ENCODE measurements around the gene DIO2. TPM values are rescaled to one million over a fixed set of nuclear protein-coding genes. Genes with fewer than 3 reads are reported as not detected.

The DIO2 gene
- total RNA-seq, 1 experiment from 2014 or later = 0.04 TPM

DNA sequence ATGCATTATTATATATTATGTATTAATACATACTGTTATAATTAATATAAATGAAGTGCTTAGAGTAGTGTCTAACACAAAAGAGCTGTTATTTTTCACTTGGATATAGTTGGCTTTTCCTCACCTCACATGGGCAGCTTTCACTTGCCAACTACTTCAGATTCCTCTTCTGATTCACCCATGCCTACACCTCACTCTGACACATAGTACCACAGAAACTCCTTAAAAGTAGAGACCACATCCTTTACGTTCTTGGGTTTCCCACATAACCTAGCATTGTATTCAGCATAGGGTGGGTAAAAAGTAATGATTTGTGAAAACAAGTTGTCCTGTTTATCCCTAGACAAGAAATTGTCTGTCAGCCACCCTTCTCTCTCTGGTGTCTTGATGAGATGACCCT lies 61.0 kb downstream of the DIO2 start:
- Mint-ChIP-seq H3K9me3 (peaks cover 43% of the 10 kb centered on the region), H3K27ac (no peak overlapping the region), H3K4me1 (no peaks in the 10 kb centered on the region), H3K4me3 (no peak overlapping the region), H3K36me3 (peaks cover 4% of the 10 kb centered on the region), H3K27me3 (ENCODE audit: low read depth) (0 out of 2 replicates have a peak, but pooled peaks cover 3% of the 10 kb centered on the region)
- POLR2A ChIA-PET = no interaction called here
- no peak for TF ChIP-seq NFATC4 (CRISPR knock-in tag; IDR thresholded peaks at IDR 0.05)
- TF ChIP-seq, protein P1, sequence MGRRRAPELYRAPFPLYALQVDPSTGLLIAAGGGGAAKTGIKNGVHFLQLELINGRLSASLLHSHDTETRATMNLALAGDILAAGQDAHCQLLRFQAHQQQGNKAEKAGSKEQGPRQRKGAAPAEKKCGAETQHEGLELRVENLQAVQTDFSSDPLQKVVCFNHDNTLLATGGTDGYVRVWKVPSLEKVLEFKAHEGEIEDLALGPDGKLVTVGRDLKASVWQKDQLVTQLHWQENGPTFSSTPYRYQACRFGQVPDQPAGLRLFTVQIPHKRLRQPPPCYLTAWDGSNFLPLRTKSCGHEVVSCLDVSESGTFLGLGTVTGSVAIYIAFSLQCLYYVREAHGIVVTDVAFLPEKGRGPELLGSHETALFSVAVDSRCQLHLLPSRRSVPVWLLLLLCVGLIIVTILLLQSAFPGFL (CRISPR knock-in tag; IDR thresholded peaks at IDR 0.05; ENCODE audit: borderline replicate concordance) = no peak
- no peak for TF ChIP-seq ZNF121 (CRISPR knock-in tag; IDR thresholded peaks at IDR 0.05)
- TF ChIP-seq, protein P2, sequence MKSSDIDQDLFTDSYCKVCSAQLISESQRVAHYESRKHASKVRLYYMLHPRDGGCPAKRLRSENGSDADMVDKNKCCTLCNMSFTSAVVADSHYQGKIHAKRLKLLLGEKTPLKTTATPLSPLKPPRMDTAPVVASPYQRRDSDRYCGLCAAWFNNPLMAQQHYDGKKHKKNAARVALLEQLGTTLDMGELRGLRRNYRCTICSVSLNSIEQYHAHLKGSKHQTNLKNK (CRISPR knock-in tag; IDR thresholded peaks at IDR 0.05) = no peak
- TF ChIP-seq, protein P3, sequence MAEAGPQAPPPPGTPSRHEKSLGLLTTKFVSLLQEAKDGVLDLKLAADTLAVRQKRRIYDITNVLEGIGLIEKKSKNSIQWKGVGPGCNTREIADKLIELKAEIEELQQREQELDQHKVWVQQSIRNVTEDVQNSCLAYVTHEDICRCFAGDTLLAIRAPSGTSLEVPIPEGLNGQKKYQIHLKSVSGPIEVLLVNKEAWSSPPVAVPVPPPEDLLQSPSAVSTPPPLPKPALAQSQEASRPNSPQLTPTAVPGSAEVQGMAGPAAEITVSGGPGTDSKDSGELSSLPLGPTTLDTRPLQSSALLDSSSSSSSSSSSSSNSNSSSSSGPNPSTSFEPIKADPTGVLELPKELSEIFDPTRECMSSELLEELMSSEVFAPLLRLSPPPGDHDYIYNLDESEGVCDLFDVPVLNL (CRISPR knock-in tag; IDR thresholded peaks at IDR 0.05; ENCODE audit: borderline replicate concordance, low read depth) = no peak
- no peak for TF ChIP-seq ZBTB21 (CRISPR knock-in tag; IDR thresholded peaks at IDR 0.05; ENCODE audit: borderline replicate concordance)
- DNase-seq (ENCODE audit: low spot score) = no peak
- CTCF ChIA-PET = no interaction called here
- no peak for ATAC-seq

Data from WTC11 (cell line).